ENCODE measurements around the gene SIL1. TPM values are rescaled to one million over a fixed set of nuclear protein-coding genes. Genes with fewer than 3 reads are reported as not detected.

The SIL1 gene
- total and polyA plus RNA-seq, 2 donors (not counting 3 experiments of a cell fraction or from before 2014, with no cell fraction given), result 47.6 to 67.2 TPM

- no peak overlapping the region for H3K4me3 ChIP-seq (replicated peaks in 1 of 3; ENCODE audit: insufficient read depth in 1 of 3, low read depth in 1 of 3, low read length in 3 of 3)
- H3K4me1 ChIP-seq (ENCODE audit: control insufficient read depth, extremely low read depth, insufficient read depth, low read length), result no peaks in the 10 kb centered on the region
- no peak overlapping the region for H3K9ac ChIP-seq (replicated peaks; ENCODE audit: extremely low read depth, insufficient read depth, low read length)
- no peak overlapping the region for H2AFZ ChIP-seq (ENCODE audit: low read depth, low read length)
- intact Hi-C loops (cut with micrococcal nuclease) (no loop called here), dilution Hi-C loops (cut with MboI; ENCODE audit: extremely low pct_ligation_motif_present, low sequenced_read_pairs) (no loop called here)
- BruUV-seq (replicated peaks), result no TSS peak
- H3K79me2 ChIP-seq (ENCODE audit: control insufficient read depth, insufficient read depth, low read length), result no peaks in the 10 kb centered on the region
- ChIA-PET CTCF (interaction anchor here (0.8 to 1.3 kb wide), 5 partner anchors 9 to 439 kb away, joined by 3 to 4 read pairs (median 3); no protein-coding TSS in a partner anchor), POLR2A (no interaction called here)
- TF ChIP-seq MAX (IDR thresholded peaks at IDR 0.05; ENCODE audit: insufficient read depth, insufficient read length), result no peak
- no peak for TF ChIP-seq FOS (IDR thresholded peaks at IDR 0.05; ENCODE audit: borderline replicate concordance, insufficient read depth, low read length)
- TF ChIP-seq GATA2 (IDR thresholded peaks at IDR 0.05; ENCODE audit: insufficient read depth, insufficient read length, low read depth, low read length), result no peak
- TF ChIP-seq POLR2A (IDR thresholded peaks at IDR 0.05; ENCODE audit: low read depth, low read length), result no peak
- TF ChIP-seq POLR2AphosphoS5 (IDR thresholded peaks at IDR 0.05; ENCODE audit: insufficient read depth, low read depth, low read length), result no peak
- TF ChIP-seq EZH2 (IDR thresholded peaks at IDR 0.05; ENCODE audit: borderline replicate concordance, low read depth, low read length, severe bottlenecking), result no peak
- TF ChIP-seq, protein P1, sequence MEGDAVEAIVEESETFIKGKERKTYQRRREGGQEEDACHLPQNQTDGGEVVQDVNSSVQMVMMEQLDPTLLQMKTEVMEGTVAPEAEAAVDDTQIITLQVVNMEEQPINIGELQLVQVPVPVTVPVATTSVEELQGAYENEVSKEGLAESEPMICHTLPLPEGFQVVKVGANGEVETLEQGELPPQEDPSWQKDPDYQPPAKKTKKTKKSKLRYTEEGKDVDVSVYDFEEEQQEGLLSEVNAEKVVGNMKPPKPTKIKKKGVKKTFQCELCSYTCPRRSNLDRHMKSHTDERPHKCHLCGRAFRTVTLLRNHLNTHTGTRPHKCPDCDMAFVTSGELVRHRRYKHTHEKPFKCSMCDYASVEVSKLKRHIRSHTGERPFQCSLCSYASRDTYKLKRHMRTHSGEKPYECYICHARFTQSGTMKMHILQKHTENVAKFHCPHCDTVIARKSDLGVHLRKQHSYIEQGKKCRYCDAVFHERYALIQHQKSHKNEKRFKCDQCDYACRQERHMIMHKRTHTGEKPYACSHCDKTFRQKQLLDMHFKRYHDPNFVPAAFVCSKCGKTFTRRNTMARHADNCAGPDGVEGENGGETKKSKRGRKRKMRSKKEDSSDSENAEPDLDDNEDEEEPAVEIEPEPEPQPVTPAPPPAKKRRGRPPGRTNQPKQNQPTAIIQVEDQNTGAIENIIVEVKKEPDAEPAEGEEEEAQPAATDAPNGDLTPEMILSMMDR (IDR thresholded peaks at IDR 0.05; ENCODE audit: extremely low read depth in 1 of 2, insufficient read depth in 1 of 2, low read depth in 1 of 2, low read length in 2 of 2), result no peak
- TF ChIP-seq MYC (IDR thresholded peaks at IDR 0.05; ENCODE audit: low read depth, low read length), result no peak
- no peak for TF ChIP-seq JUN (IDR thresholded peaks at IDR 0.05; ENCODE audit: borderline replicate concordance, insufficient read depth, insufficient read length, low read depth)
- no peak overlapping the region for H3K27ac ChIP-seq (ENCODE audit: insufficient read depth, low read depth, low read length)
- H3K9me3 ChIP-seq (replicated peaks; ENCODE audit: control insufficient read depth, insufficient read depth, low read length), result no peaks in the 10 kb centered on the region
- H4K20me1 ChIP-seq (replicated peaks; ENCODE audit: control insufficient read depth, extremely low read depth, insufficient read depth, low read length), result no peaks in the 10 kb centered on the region
- H3K4me2 ChIP-seq (ENCODE audit: insufficient read depth, low read length), result no peak overlapping the region
- H3K27me3 ChIP-seq (ENCODE audit: control insufficient read depth in 2 of 2, insufficient read depth in 2 of 2, low read length in 2 of 2), result peaks cover 0 to 4% of the 10 kb centered on the region in 2 experiments
- H3K36me3 ChIP-seq (ENCODE audit: control insufficient read depth in 2 of 2, extremely low read depth in 1 of 2, insufficient read depth in 2 of 2, low read length in 2 of 2), result no peaks in the 10 kb centered on the region
- DNase-seq (ENCODE audit: low read depth, low spot score), result no peak
- H3K9me1 ChIP-seq (replicated peaks; ENCODE audit: control insufficient read depth, extremely low read depth, insufficient read depth, low read length), result no peaks in the 10 kb centered on the region
- FAIRE-seq, result no peak
These were observed 30.1 kb upstream of the SIL1 start for GRCh38 chr5:139228201-139228803.
